ENCODE results near the gene CFAP54. TPM values are rescaled to one million over a fixed set of nuclear protein-coding genes. Genes with fewer than 3 reads are reported as not detected.

Gene CFAP54
- total and polyA plus RNA-seq, 2 donors (not counting 1 experiment from before 2014, with no cell fraction given), result 0.93 to 7.1 TPM

DNA sequence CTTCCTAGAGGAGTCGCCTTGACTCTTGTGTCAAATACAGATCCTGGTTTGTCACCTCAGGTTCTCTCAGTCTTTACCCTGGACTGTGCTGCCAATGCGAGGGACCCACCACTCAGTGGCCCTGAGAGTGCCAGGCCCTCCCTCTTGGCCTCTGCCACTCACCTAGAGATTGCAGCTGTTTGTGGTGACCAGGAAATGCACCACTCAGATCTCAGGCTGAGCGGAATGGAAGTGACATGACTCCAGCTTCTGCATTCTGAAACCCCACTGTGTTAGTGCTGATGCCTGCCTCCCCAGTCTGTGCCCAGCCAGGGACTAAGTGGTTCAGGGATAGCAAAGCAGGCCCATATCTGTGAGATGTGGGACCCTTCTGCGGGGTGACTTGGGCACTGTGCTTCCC lies 389.9 kb downstream of the CFAP54 start:
- no peaks in the 10 kb centered on the region for H3K36me3 ChIP-seq (ENCODE audit: control insufficient read depth, insufficient read depth, low read length)
- no peaks in the 10 kb centered on the region for H3K79me2 ChIP-seq (ENCODE audit: control insufficient read depth, insufficient read depth, low read length)
- no peak overlapping the region for H3K4me2 ChIP-seq (ENCODE audit: extremely low read depth, insufficient read depth, low read length)
- no peak overlapping the region for H2AFZ ChIP-seq (ENCODE audit: low read length)
- no peaks in the 10 kb centered on the region for H3K4me1 ChIP-seq (ENCODE audit: control insufficient read depth, extremely low read depth, insufficient read depth, low read length)
- H3K4me3 ChIP-seq (replicated peaks in 1 of 4; ENCODE audit: control extremely low read depth in 1 of 4, insufficient read depth in 1 of 4, low read depth in 3 of 4, low read length in 4 of 4), result no peak overlapping the region
- no peaks in the 10 kb centered on the region for H3K9me3 ChIP-seq (ENCODE audit: control insufficient read depth, insufficient read depth, low read depth, low read length)
- no peak for TF ChIP-seq CTCF (conservative IDR thresholded peaks at IDR 0.05 in 1 of 2, IDR thresholded peaks at IDR 0.05 in 1 of 2; ENCODE audit: low read depth in 1 of 2, low read length in 2 of 2)
- TF ChIP-seq EZH2 (IDR thresholded peaks at IDR 0.05; ENCODE audit: low read length, missing control alignments), result no peak
- no peak overlapping the region for H3K27ac ChIP-seq (ENCODE audit: insufficient read depth, low read length)
- DNase-seq (ENCODE audit: low read depth in 2 of 2), result peak in 1 of 2 donors; percentile 59
- H4K20me1 ChIP-seq (ENCODE audit: control insufficient read depth, extremely low read depth, insufficient read depth, low read length), result no peaks in the 10 kb centered on the region
- H3K9ac ChIP-seq (ENCODE audit: insufficient read depth, low read length), result no peak overlapping the region
- H3K27me3 ChIP-seq (ENCODE audit: control insufficient read depth, insufficient read depth, low read length), result no peaks in the 10 kb centered on the region

GRCh38 chr12:96880220-96880619 lies 390.8 kb downstream of the CFAP54 start:
- H3K27ac ChIP-seq (ENCODE audit: insufficient read depth, low read length), result no peak overlapping the region
- no peaks in the 10 kb centered on the region for H3K4me1 ChIP-seq (ENCODE audit: control insufficient read depth, extremely low read depth, insufficient read depth, low read length)
- no peaks in the 10 kb centered on the region for H3K9me3 ChIP-seq (ENCODE audit: control insufficient read depth, insufficient read depth, low read depth, low read length)
- H3K4me2 ChIP-seq (ENCODE audit: extremely low read depth, insufficient read depth, low read length), result no peak overlapping the region
- H3K9ac ChIP-seq (ENCODE audit: insufficient read depth, low read length), result no peak overlapping the region
- no peak for TF ChIP-seq CTCF (conservative IDR thresholded peaks at IDR 0.05 in 1 of 2, IDR thresholded peaks at IDR 0.05 in 1 of 2; ENCODE audit: low read depth in 1 of 2, low read length in 2 of 2)
- no peak for TF ChIP-seq EZH2 (IDR thresholded peaks at IDR 0.05; ENCODE audit: low read length, missing control alignments)
- H3K4me3 ChIP-seq (replicated peaks in 1 of 4; ENCODE audit: control extremely low read depth in 1 of 4, insufficient read depth in 1 of 4, low read depth in 3 of 4, low read length in 4 of 4), result no peak overlapping the region
- H3K27me3 ChIP-seq (ENCODE audit: control insufficient read depth, insufficient read depth, low read length), result no peaks in the 10 kb centered on the region
- peak in 1 of 2 donors; percentile 67 for DNase-seq (ENCODE audit: low read depth in 2 of 2)
- H3K79me2 ChIP-seq (ENCODE audit: control insufficient read depth, insufficient read depth, low read length), result no peaks in the 10 kb centered on the region
- H2AFZ ChIP-seq (ENCODE audit: low read length), result no peak overlapping the region
- H4K20me1 ChIP-seq (ENCODE audit: control insufficient read depth, extremely low read depth, insufficient read depth, low read length), result no peaks in the 10 kb centered on the region
- H3K36me3 ChIP-seq (ENCODE audit: control insufficient read depth, insufficient read depth, low read length), result no peaks in the 10 kb centered on the region

DNA sequence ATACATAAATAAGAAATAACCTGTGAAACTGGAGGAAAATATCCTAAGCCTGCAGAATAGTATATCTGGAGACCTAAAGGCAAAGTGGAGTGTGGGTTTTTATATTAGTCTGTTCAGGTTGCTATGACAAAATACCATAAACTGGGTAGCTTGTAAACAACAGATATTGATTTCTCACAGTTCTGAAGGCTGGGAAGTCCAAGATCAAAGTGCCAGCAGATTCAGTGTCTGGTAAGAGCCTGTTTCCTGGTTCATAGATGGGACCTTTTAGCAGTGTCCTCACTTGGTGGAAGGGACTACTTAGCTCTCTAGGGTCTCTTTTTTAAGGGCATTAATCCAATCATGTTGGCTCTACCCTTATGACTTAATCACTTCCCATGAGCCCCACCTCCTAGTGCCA lies 392.2 kb downstream of the CFAP54 start:
- Histone ChIP-seq H3K4me1 (ENCODE audit: control insufficient read depth, extremely low read depth, insufficient read depth, low read length) (no peaks in the 10 kb centered on the region), H3K4me3 (replicated peaks in 1 of 4; ENCODE audit: control extremely low read depth in 1 of 4, insufficient read depth in 1 of 4, low read depth in 3 of 4, low read length in 4 of 4) (no peak overlapping the region), H3K27ac (ENCODE audit: insufficient read depth, low read length) (no peak overlapping the region), H3K9me3 (ENCODE audit: control insufficient read depth, insufficient read depth, low read depth, low read length) (no peaks in the 10 kb centered on the region), H3K9ac (ENCODE audit: insufficient read depth, low read length) (no peak overlapping the region), H3K79me2 (ENCODE audit: control insufficient read depth, insufficient read depth, low read length) (no peaks in the 10 kb centered on the region), H3K4me2 (ENCODE audit: extremely low read depth, insufficient read depth, low read length) (no peak overlapping the region), H3K27me3 (ENCODE audit: control insufficient read depth, insufficient read depth, low read length) (no peaks in the 10 kb centered on the region), H4K20me1 (ENCODE audit: control insufficient read depth, extremely low read depth, insufficient read depth, low read length) (no peaks in the 10 kb centered on the region), H3K36me3 (ENCODE audit: control insufficient read depth, insufficient read depth, low read length) (no peaks in the 10 kb centered on the region), H2AFZ (ENCODE audit: low read length) (no peak overlapping the region)
- no peak for DNase-seq (ENCODE audit: low read depth in 2 of 2)
- TF ChIP-seq CTCF (conservative IDR thresholded peaks at IDR 0.05 in 1 of 2, IDR thresholded peaks at IDR 0.05 in 1 of 2; ENCODE audit: low read depth in 1 of 2, low read length in 2 of 2), result no peak
- TF ChIP-seq EZH2 (IDR thresholded peaks at IDR 0.05; ENCODE audit: low read length, missing control alignments), result no peak

Data from fibroblast of lung (primary cell).